B cell (primary cell): Measurements from ENCODE around the gene FNDC3A. TPM values are rescaled to one million over a fixed set of nuclear protein-coding genes. Genes with fewer than 3 reads are reported as not detected.
"Not testable (repeated sequence)": the region's sequence is repeated elsewhere in the genome, so short reads cannot be mapped to it uniquely, and the experiment has no call there.

Source experiments
- ATAC-seq: fragments of 200-7000 bp; cut with Tn5 transposase; one replicate; pipeline ENCODE4 v1.10.0; 2021; ENCODE audit warnings: low read depth, mild to moderate bottlenecking, moderate number of reproducible peaks, moderate library complexity
- CTCF ChIA-PET: fragments of 350-600 bp; sonication (Branson Sonifier 250); formaldehyde crosslinking; loops from one replicate; lab custom pipeline; 2021; ENCODE audit warnings: antibody characterized with exemption, inconsistent platforms; lab: Charles Lee
- POLR2A ChIA-PET: fragments of 350-600 bp; sonication (Branson Sonifier 250); formaldehyde crosslinking; loops from one replicate; lab custom pipeline; 2021; ENCODE audit warnings: antibody characterized with exemption; lab: Charles Lee
- DNase-seq: peaks from one replicate; pipeline ENCODE4 v3.0.0; 2013
- H2AFZ ChIP-seq: 2 replicates; pipeline ENCODE4 v1.6.1; 2012; ENCODE audit warnings: mild to moderate bottlenecking, low read depth, low read length; ENCODE audit not compliant: insufficient read depth, poor library complexity, severe bottlenecking
- H3K27ac ChIP-seq, 2 donors: 1 replicate in 1 of 2; 2 replicates in 1 of 2; pipeline ENCODE4 v1.5.1; 2012 to 2013; ENCODE audit warnings: low read length in 2 of 2, mild to moderate bottlenecking in 2 of 2, moderate library complexity in 1 of 2
- H3K27me3 ChIP-seq, 4 experiments: fragments of 200-600 bp in 1 of 4; sonication (generic) in 1 of 4; replicated peaks in 1 of 4; 1 replicate in 2 of 4; 2 replicates in 2 of 4; pipeline versions ENCODE4 v1.6.1 to v1.7.0; 2013 to 2016; ENCODE audit warnings: low read length in 3 of 4, mild to moderate bottlenecking in 2 of 4, mixed read lengths in 1 of 4, moderate library complexity in 1 of 4; ENCODE audit not compliant: insufficient read depth in 4 of 4, control insufficient read depth in 3 of 4; ENCODE audit errors: control extremely low read depth in 1 of 4
- H3K36me3 ChIP-seq, 2 experiments: replicated peaks in 1 of 2; 1 replicate in 1 of 2; 2 replicates in 1 of 2; pipeline versions ENCODE4 v1.6.1 to v1.7.1; 2013; ENCODE audit warnings: low read length in 1 of 2; ENCODE audit not compliant: insufficient read depth in 2 of 2, control insufficient read depth in 1 of 2; ENCODE audit errors: control extremely low read depth in 1 of 2, extremely low read depth in 1 of 2
- H3K4me1 ChIP-seq, 2 donors: fragments of 200-600 bp in 1 of 2; sonication (generic) in 1 of 2; 1 replicate in 1 of 2; 2 replicates in 1 of 2; pipeline versions ENCODE4 v1.5.1 to v1.6.1; 2013 to 2017; ENCODE audit warnings: low read length in 2 of 2; ENCODE audit not compliant: control insufficient read depth in 2 of 2, insufficient read depth in 2 of 2
- H3K4me2 ChIP-seq: replicated peaks from 2 replicates; pipeline ENCODE3; 2012; ENCODE audit warnings: mild to moderate bottlenecking, low read depth, low read length; ENCODE audit not compliant: poor library complexity, severe bottlenecking
- H3K4me3 ChIP-seq, 5 experiments: fragments of 200-600 bp in 1 of 5; sonication (generic) in 1 of 5; 1 replicate in 3 of 5; 2 replicates in 2 of 5; pipeline versions ENCODE4 v1.5.1 to v1.7.0; 2011 to 2016; ENCODE audit warnings: low read length in 4 of 5, mild to moderate bottlenecking in 4 of 5, low read depth in 2 of 5, control low read depth in 1 of 5, moderate library complexity in 1 of 5; ENCODE audit not compliant: insufficient read depth in 1 of 5; ENCODE audit errors: control extremely low read depth in 1 of 5, extremely low read depth in 1 of 5
- H3K79me2 ChIP-seq: fragments of 200-600 bp; sonication (generic); one replicate; pipeline ENCODE4 v1.6.0; 2016; ENCODE audit warnings: low read length; ENCODE audit not compliant: control insufficient read depth, insufficient read depth
- H3K9ac ChIP-seq: fragments of 200-600 bp; sonication (generic); 2 replicates; pipeline ENCODE4 v1.6.1; 2017; ENCODE audit warnings: mild to moderate bottlenecking, low read length, moderate library complexity
- H3K9me3 ChIP-seq, 3 donors: one replicate each; pipeline versions ENCODE4 v1.6.1 to v1.7.1; 2013; ENCODE audit warnings: low read length in 2 of 3; ENCODE audit not compliant: control insufficient read depth in 2 of 3, insufficient read depth in 1 of 3; ENCODE audit errors: control extremely low read depth in 1 of 3
- H4K20me1 ChIP-seq: 2 replicates; pipeline ENCODE4 v1.6.0; 2012; ENCODE audit warnings: mild to moderate bottlenecking, low read length; ENCODE audit not compliant: insufficient read depth, control insufficient read depth, poor library complexity, severe bottlenecking
- H3K27ac Mint-ChIP-seq: one replicate; pipeline ENCODE4 v1.8.0; 2021; ENCODE audit warnings: mixed read lengths
- H3K27me3 Mint-ChIP-seq: one replicate; pipeline ENCODE4 v1.8.0; 2021; ENCODE audit warnings: mixed read lengths
- H3K4me1 Mint-ChIP-seq: one replicate; pipeline ENCODE4 v1.8.0; 2021; ENCODE audit warnings: mixed read lengths
- H3K4me3 Mint-ChIP-seq: one replicate; pipeline ENCODE4 v1.8.0; 2021; ENCODE audit warnings: mixed read lengths
- H3K9me3 Mint-ChIP-seq: one replicate; pipeline ENCODE4 v1.8.0; 2022; ENCODE audit warnings: mixed read lengths; ENCODE audit not compliant: insufficient read depth
- EZH2 ChIP-seq: IDR thresholded peaks from 2 replicates; pipeline ENCODE4 v1.6.1; 2012; ENCODE audit warnings: borderline replicate concordance, low read depth, mild to moderate bottlenecking, moderate library complexity, low read length; ENCODE audit not compliant: insufficient read depth, poor library complexity, severe bottlenecking
- WGBS: methylation state at CpG from one replicate; pipeline ENCODE4 v1.1.5; 2013; ENCODE audit warnings: missing lambda C conversion rate; ENCODE audit not compliant: insufficient coverage; 5-methylcytosine and 5-hydroxymethylcytosine counted together
- intact Hi-C: fragments of 100-400 bp; cut with micrococcal nuclease; formaldehyde crosslinking; loops from one replicate; pipeline ENCODE4 v1.10.0; 2022
- polyA plus RNA-seq: library from polyadenylated mRNA; depleted of rRNA; stranded (reverse); fragments of >200 nt; gene quantifications from 2 replicates; pipeline ENCODE4 v1.2.3, GENCODE V29; 2012
- total RNA-seq, 2 donors: library from RNA; stranded (reverse); fragments of 120-200 nt in 1 of 2; gene quantifications; 1 replicate in 1 of 2; 2 replicates in 1 of 2; pipeline versions ENCODE4 v1.2.3 to v1.2.4, GENCODE V29; 2013 to 2022
- TF ChIP-seq, protein P1 (sequence below): fragments of 200-600 bp; IDR thresholded peaks from one replicate; pipeline ENCODE4 v1.8.0; 2022; ENCODE audit warnings: antibody characterized with exemption, mild to moderate bottlenecking

FNDC3A gene
- total and polyA plus RNA-seq, 2 donors (not counting 1 experiment from before 2014, with no cell fraction given): 13.5 to 37.1 TPM

DNA sequence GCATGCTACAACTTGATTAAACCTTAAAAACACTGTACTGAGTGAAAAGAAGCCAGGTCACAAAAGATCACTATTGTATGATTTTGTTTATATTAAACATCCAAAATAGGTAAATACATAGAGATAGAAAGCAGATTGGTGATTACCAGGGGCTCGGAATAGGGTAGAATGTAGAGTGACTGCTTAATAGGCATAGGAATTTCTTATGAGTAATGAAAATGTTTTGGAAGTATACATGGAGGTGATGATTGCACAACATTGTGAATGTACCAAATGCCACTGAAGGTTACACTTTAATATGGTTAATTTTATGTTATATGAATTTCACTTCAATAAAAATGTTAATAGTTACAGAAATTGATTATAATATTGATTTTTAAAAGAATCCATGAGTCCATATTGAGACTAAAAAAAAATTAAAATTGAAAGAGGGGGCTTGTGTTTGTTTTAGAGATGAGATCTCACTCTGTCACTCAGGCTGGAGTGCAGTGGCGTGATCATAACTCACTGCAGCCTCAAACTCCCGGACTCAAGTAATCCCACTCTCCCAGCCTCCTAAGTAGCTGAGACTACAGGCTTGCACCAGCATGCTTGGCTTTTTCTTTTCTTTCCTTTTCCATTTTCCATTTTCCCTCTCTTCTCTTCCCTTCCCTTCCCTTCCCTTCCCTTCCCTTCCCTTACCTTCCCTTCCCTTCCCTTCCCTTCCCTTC, 85.1 kb downstream of the FNDC3A start:
- Histone ChIP-seq H4K20me1 (no peaks in the 10 kb centered on the region), H3K4me1 (no peaks in the 10 kb centered on the region), H3K27me3 (no peaks in the 10 kb centered on the region), H3K27ac (no peak overlapping the region), H3K9me3 (no peaks in the 10 kb centered on the region), H3K9ac (no peak overlapping the region), H3K36me3 (no peaks in the 10 kb centered on the region), H3K4me3 (no peak overlapping the region), H3K4me2 (no peak overlapping the region), H3K79me2 (peaks cover 3% of the 10 kb centered on the region), H2AFZ (no peak overlapping the region)
- no peak for DNase-seq
- H3K27ac Mint-ChIP-seq: no peak overlapping the region
- no peaks in the 10 kb centered on the region for H3K9me3 Mint-ChIP-seq
- CTCF ChIA-PET: no interaction called here
- WGBS: 100% methylated on average over 1 of the region's 3 CpGs
- peaks cover 16% of the 10 kb centered on the region for H3K4me1 Mint-ChIP-seq
- POLR2A ChIA-PET: no interaction called here
- no peak for TF ChIP-seq EZH2
- TF ChIP-seq, protein P1, sequence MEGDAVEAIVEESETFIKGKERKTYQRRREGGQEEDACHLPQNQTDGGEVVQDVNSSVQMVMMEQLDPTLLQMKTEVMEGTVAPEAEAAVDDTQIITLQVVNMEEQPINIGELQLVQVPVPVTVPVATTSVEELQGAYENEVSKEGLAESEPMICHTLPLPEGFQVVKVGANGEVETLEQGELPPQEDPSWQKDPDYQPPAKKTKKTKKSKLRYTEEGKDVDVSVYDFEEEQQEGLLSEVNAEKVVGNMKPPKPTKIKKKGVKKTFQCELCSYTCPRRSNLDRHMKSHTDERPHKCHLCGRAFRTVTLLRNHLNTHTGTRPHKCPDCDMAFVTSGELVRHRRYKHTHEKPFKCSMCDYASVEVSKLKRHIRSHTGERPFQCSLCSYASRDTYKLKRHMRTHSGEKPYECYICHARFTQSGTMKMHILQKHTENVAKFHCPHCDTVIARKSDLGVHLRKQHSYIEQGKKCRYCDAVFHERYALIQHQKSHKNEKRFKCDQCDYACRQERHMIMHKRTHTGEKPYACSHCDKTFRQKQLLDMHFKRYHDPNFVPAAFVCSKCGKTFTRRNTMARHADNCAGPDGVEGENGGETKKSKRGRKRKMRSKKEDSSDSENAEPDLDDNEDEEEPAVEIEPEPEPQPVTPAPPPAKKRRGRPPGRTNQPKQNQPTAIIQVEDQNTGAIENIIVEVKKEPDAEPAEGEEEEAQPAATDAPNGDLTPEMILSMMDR: no peak
- intact Hi-C loops: no loop called here
- ATAC-seq: no peak
- H3K27me3 Mint-ChIP-seq: no peaks in the 10 kb centered on the region
- no peak overlapping the region for H3K4me3 Mint-ChIP-seq

GRCh38 chr13:49061388-49061752, 85.7 kb downstream of the FNDC3A start:
- H3K27me3 ChIP-seq, H3K4me3 Mint-ChIP-seq, DNase-seq, H3K4me3 ChIP-seq, H2AFZ ChIP-seq, H3K27ac ChIP-seq, H3K27ac Mint-ChIP-seq, H3K79me2 ChIP-seq, H3K27me3 Mint-ChIP-seq, ATAC-seq, H4K20me1 ChIP-seq, H3K9ac ChIP-seq, H3K9me3 Mint-ChIP-seq, CTCF ChIA-PET, H3K4me1 ChIP-seq, intact Hi-C loops, H3K36me3 ChIP-seq, H3K4me2 ChIP-seq, H3K9me3 ChIP-seq, POLR2A ChIA-PET: not testable (repeated sequence)
- H3K4me1 Mint-ChIP-seq: peaks cover 14% of the 10 kb centered on the region
